Measurements from ENCODE around the gene S100A4. TPM values are rescaled to one million over a fixed set of nuclear protein-coding genes. Genes with fewer than 3 reads are reported as not detected.

Gene S100A4
- total RNA-seq, 1 experiment from 2014 or later: 384 TPM

Other genes starting within 250 kb of the S100A4 start
- gene PGLYRP3, start 232.9 kb downstream of the S100A4 start, total RNA-seq (2021; ENCODE audit: unreplicated experiment): not detected
- gene PGLYRP4, start 197.0 kb downstream of the S100A4 start, total RNA-seq (2021; ENCODE audit: unreplicated experiment): not detected
- 0.59 TPM for gene S100A9, start 188.0 kb downstream of the S100A4 start, total RNA-seq (2021; ENCODE audit: unreplicated experiment)
- gene S100A12, start 170.2 kb downstream of the S100A4 start, total RNA-seq (2021; ENCODE audit: unreplicated experiment): not detected
- gene S100A8, start 154.7 kb downstream of the S100A4 start, total RNA-seq (2021; ENCODE audit: unreplicated experiment): 1.4 TPM
- not detected for gene S100A7A, start 129.3 kb downstream of the S100A4 start, total RNA-seq (2021; ENCODE audit: unreplicated experiment)
- not detected for gene S100A7, start 85.2 kb downstream of the S100A4 start, total RNA-seq (2021; ENCODE audit: unreplicated experiment)
- gene S100A6, start 9.8 kb downstream of the S100A4 start, total RNA-seq (2021; ENCODE audit: unreplicated experiment): 1,633 TPM
- 6.0 TPM for gene S100A5, start 4.9 kb downstream of the S100A4 start, total RNA-seq (2021; ENCODE audit: unreplicated experiment)
- gene S100A3, start 3.5 kb upstream of the S100A4 start, total RNA-seq (2021; ENCODE audit: unreplicated experiment): 4.2 TPM
- gene S100A2, start 20.0 kb upstream of the S100A4 start, total RNA-seq (2021; ENCODE audit: unreplicated experiment): 24.8 TPM
- gene S100A16, start 67.3 kb upstream of the S100A4 start, total RNA-seq (2021; ENCODE audit: unreplicated experiment): 196 TPM
- gene S100A14, start 70.5 kb upstream of the S100A4 start, total RNA-seq (2021; ENCODE audit: unreplicated experiment): 252 TPM
- gene S100A13, start 81.7 kb upstream of the S100A4 start, total RNA-seq (2021; ENCODE audit: unreplicated experiment): 143 TPM
- gene S100A1, start 82.6 kb upstream of the S100A4 start, total RNA-seq (2021; ENCODE audit: unreplicated experiment): 0.30 TPM
- gene CHTOP, start 88.3 kb upstream of the S100A4 start, total RNA-seq (2021; ENCODE audit: unreplicated experiment): 110 TPM
- 39.1 TPM for gene SNAPIN, start 112.9 kb upstream of the S100A4 start, total RNA-seq (2021; ENCODE audit: unreplicated experiment)
- gene ILF2, start 125.2 kb upstream of the S100A4 start, total RNA-seq (2021; ENCODE audit: unreplicated experiment): 335 TPM
- gene NPR1, start 132.9 kb upstream of the S100A4 start, total RNA-seq (2021; ENCODE audit: unreplicated experiment): 0.07 TPM
- gene INTS3, start 182.2 kb upstream of the S100A4 start, total RNA-seq (2021; ENCODE audit: unreplicated experiment): 47.6 TPM
- 14.3 TPM for gene SLC27A3, start 229.6 kb upstream of the S100A4 start, total RNA-seq (2021; ENCODE audit: unreplicated experiment)